Fibroblast of gingiva (primary cell): ENCODE data around the gene RASGRP2.

ENCODE experiments used
- DNase-seq: peaks from one replicate; pipeline ENCODE4 v3.0.0-alpha.2; 2011; ENCODE audit warnings: low read depth

The RASGRP2 gene

GRCh38 chr11:64770120-64770519, 26.2 kb upstream of the RASGRP2 start:
- no peak for DNase-seq

- no peak for DNase-seq
These were observed 25.3 kb upstream of the RASGRP2 start for GRCh38 chr11:64769283-64769682.

- DNase-seq: no peak
These were observed 24.4 kb upstream of the RASGRP2 start for GRCh38 chr11:64768300-64768694.

- DNase-seq: peak; percentile 58
These were observed 23.7 kb upstream of the RASGRP2 start for GRCh38 chr11:64767344-64768299.

GRCh38 chr11:64766881-64767280, 22.9 kb upstream of the RASGRP2 start:
- DNase-seq: no peak

GRCh38 chr11:64765851-64766665, 22.1 kb upstream of the RASGRP2 start:
- DNase-seq: no peak

- no peak for DNase-seq
These were observed 21.4 kb upstream of the RASGRP2 start for GRCh38 chr11:64765291-64765850.

- no peak for DNase-seq
These were observed 20.8 kb upstream of the RASGRP2 start for GRCh38 chr11:64764753-64765152.

- no peak for DNase-seq
These were observed 20.2 kb upstream of the RASGRP2 start for GRCh38 chr11:64764040-64764611.

- no peak for DNase-seq
These were observed 19.6 kb upstream of the RASGRP2 start for GRCh38 chr11:64763526-64764039.

- DNase-seq: no peak
These were observed 19.0 kb upstream of the RASGRP2 start for GRCh38 chr11:64762674-64763525.

GRCh38 chr11:64762277-64762673, 18.3 kb upstream of the RASGRP2 start:
- no peak for DNase-seq

GRCh38 chr11:64760759-64761420, 16.9 kb upstream of the RASGRP2 start:
- no peak for DNase-seq

- DNase-seq: peak; percentile 60
These were observed 16.1 kb upstream of the RASGRP2 start, which contains the start of gene PYGM for GRCh38 chr11:64759722-64760719. Gene PYGM, minus strand, starts transcription at chr11:64759974. Its CDS starts 76 bp downstream, at chr11:64759898.

- no peak for DNase-seq
These were observed 15.3 kb upstream of the RASGRP2 start for GRCh38 chr11:64759131-64759721.

- DNase-seq: no peak
These were observed 14.6 kb upstream of the RASGRP2 start for GRCh38 chr11:64758330-64759079.

- no peak for DNase-seq
These were observed 13.8 kb upstream of the RASGRP2 start for GRCh38 chr11:64757549-64758329.
